GM18870 (cell line): Measurements from ENCODE around the gene CACNG1.
"Not testable (repeated sequence)": the region's sequence is repeated elsewhere in the genome, so short reads cannot be mapped to it uniquely, and the experiment has no call there.

ENCODE experiments used
- ATAC-seq: cut with Tn5 transposase; IDR thresholded peaks from one replicate; pipeline ENCODE4 v1.9.1; 2021; ENCODE audit warnings: moderate library complexity; ENCODE audit not compliant: unreplicated experiment

The CACNG1 gene

DNA sequence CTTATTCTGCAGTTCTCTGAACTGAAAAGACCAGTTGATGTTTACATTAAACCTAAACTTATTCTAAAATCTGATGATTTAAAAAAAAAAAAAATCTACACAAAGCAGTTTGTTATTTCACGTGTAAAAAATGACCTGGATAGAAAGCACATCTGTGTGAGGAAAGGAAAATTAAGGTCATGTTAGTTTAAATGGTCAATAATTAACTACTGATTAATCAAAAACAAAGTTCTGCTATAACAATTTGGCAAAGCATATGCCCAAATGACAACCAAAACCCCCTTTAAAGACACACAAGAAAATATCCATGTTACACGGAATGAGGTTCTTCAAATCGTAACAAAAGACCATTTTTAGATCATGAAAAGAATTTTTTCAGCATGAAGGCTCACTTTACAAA is 30.4 kb downstream of the CACNG1 start:
- no peak for ATAC-seq

DNA sequence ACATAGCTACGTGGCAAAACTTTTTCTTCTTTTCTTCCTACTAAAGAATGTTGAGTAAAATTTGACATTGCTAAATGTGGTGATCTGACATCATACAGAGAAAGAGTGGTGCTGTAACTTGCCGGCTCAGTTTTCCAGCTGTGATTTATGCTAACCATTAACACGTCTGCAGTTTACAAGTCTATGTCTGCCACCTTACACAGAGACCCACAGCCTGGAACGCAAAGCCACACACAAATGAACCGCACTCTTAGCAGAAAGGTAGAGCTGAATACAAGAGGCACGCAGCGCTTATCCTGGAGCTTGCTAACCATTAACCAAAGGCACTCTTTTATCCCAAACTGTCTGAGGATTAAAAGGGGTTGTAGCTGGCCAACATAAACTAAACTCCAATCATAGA is 31.9 kb downstream of the CACNG1 start:
- ATAC-seq = no peak

DNA sequence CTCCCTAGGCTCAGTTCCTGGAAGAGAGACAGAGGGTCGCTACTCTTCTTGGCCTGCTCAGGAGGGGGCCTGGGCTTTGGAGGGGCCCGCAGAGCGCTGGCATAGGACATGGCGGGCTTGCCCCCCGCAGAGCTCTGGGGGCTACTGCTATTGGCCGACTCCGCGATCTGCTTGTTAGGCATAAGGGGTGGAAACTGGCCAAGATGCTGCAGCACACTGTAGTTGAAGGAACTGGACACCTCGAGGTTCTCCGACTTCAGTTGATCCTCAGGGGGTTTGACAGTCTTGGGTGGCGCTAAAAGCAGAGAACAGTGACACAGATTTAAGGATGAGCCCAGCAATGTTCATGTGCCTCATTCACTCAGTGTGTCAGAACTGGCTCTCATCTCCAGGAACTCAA is 33.9 kb downstream of the CACNG1 start:
- ATAC-seq = no peak

DNA sequence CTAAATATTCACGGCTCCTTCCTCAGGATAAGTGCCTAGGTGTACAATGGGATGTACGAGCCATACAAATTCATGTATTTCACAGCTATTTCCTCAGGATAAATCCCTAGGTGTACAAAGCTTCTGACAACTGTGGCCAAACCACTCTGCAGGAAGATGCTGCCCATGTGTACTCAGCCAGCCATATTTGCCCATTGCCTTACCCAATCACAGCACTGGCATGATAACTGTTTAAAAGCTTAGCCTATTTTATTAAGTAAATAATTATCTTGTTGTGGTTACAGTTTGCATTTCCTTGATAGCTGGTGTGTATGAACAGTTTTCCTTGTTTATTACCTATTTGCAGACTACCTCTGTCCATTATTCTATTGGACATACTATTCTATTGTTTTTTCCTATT is 35.1 kb downstream of the CACNG1 start:
- ATAC-seq = no peak

DNA sequence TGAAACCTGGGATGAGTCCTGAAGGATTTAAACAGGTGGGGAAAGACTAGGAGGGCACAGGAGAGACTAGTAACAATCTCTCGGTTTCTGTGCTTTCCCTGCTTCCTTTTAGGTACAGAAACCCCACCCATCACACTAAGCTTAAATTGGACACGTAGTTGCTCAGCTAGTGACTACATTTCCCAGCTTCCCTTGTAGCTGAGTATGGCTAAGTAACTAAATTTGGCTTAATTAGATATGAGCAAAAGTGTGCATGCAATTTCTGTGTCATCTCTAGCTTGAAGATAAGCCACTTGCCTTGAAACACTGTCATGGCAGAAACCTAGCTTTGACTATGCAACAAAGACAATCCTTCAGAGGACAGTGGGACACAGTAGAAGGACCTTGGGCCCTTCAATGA is 36.5 kb downstream of the CACNG1 start:
- ATAC-seq = no peak

DNA sequence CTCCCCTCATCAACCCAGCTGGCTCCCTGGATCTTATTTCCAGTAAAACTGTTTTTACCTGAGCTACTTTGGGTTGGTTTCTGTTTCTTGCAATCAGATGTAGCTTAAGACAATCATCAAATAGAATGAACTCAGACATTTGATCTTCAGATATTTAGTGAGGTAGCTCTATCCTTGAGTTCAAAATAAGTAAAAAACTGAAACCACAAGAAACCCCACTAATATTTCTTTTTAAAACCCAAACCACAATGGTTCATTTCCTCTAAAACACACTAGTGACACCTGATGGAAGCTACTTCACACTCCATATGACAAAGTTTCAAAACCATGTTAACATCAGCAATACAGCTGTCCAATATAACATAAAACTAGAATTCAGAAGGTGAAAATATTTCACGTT is 37.8 kb downstream of the CACNG1 start:
- peak; percentile 83 for ATAC-seq

DNA sequence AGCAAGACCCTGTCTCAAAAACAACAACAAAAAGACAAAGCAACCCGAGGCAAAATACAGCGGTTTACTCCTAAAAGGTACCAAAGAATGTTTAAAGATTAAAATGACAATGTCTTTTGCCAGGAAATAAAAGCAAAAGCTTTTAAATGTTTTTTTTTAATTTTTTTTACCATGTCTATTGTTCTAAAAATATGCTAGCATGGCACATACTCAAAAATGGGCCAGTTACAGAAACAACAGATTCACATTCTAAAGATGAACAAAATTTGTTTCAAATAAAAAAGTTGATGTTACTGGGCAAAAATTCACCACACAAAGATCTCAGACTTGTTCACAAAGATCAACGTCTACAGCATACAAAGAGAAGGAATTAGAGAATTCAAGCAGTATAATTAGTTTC is 41.1 kb downstream of the CACNG1 start:
- no peak for ATAC-seq

DNA sequence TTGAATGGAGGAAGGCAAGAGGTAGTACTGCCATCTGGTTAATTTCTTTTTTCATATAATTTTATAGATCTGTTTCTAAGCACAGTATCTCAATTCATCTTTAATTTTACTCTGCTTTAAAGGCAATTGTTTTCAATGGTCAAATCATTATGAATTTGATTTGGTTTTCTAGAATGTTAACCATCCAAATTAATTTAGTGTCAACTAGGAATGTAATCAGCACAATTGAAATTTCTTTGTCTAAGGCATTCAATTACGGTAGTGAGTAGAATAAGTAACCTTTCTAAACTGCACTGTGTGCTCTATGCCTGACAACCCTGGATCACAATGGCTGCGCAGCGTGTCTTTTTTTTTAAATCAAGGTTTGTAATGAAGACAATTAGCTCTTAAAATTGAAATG is 44.3 kb downstream of the CACNG1 start:
- ATAC-seq = no peak

DNA sequence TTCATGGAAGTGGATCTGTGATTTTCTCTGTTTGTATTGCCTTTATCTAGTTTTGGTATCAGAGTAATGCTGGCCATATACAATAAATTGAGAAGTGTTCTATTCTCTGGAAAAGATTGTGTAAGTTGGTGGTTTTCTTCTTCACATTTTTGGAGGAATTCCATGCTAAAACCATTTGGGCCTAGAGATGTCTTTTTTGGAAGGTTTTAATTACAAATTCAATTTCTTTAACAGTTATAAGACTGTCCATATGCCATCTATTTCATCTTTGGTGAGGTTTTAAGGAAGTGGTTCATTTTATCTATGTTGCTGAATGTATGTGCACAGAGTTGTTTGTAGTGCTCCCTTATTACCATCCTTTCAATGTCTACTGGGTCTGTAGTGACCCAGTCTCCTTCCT is 46.0 kb downstream of the CACNG1 start:
- no peak for ATAC-seq

DNA sequence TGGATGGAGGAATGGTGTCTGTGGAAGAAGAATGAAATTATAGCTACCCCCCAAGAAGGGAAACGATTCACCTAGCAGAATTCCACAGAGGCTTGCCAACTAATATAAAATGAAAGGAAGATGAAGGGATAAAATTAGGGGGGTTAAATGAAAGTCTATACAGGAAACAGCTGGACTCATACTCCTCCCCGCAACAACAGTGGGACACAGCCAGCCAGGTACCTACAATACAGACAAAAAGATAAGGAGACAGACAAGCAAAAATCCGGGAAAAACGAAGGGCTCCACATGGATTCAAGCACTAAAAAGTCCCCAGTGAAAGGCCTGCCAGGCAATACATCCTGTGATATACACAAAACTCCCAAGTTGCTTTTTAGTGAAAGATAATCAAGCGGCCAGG is 47.9 kb downstream of the CACNG1 start:
- no peak for ATAC-seq

DNA sequence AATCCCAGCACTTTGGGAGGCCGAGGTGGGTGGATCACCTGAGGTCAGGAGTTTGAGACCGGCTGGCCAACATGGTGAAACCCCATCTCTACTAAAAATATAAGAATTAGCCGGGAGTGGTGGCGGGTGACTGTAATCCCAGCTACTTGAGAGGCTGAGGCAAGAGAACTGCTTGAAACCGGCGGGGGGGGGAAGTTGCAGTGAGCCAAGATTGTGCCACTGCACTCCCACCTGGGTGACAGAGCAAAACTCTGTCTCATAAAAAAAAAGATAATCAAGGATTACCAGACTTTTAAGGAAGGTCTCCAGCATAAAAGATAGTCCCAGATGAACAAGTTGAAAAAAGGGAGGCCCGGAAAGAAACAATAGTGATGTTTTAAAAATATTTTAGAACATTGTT is 48.4 kb downstream of the CACNG1 start:
- not testable (repeated sequence) for ATAC-seq

DNA sequence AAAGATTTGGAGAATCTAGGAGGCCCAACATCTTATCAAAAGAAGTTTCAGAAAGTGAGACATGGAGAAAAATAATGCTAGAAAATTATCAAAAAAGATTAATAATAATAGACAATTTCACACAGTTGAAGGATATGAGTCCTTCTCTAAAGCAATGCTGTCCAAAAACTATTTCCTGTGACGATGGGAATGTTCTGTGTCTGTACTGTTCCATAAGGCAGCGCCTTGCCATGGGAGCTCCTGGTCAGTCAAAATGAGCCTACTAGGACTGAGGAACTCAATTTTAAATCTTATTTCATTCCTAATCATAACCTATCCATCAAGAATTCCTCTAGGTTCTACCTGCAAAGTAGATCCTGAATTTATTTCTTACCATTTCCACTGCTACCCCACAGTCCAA is 49.0 kb downstream of the CACNG1 start:
- no peak for ATAC-seq

DNA sequence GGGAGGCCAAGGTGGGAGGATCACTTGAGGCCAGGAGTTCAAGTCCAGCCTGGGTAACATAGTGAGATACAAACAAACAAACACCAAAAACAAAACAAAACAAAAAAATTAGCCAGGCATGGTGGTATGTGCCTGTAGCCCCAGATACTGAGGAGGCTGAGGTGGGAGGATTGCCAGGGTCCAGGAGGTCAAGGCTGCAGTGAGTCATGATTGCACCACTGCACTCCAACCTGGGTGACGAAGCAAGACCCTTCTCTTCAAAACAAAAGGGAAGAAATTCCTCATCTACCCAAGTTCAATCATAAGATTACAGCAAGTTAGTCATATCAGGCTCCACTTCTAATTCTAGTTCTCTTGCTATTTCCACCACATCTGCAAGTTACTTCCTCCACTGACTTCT is 50.9 kb downstream of the CACNG1 start:
- not testable (repeated sequence) for ATAC-seq

DNA sequence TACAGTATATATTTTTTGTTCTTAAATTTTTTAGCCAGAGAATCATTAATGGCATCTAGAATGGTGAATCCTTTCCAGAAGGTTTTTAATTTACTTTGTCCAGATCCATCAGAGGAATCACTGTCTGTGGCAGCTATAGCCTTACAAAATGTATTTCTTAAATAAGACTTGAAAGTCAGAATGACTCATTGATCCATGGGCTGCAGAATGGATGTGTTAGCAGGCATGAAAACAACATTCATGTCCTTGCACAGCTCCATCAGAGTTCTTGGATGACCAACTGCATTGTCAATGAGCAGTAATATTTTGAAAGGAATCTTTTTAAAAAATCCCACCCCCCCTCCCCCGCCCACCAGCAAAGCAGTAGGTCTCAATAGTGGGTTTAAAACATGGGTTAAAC is 51.4 kb downstream of the CACNG1 start:
- ATAC-seq = no peak

DNA sequence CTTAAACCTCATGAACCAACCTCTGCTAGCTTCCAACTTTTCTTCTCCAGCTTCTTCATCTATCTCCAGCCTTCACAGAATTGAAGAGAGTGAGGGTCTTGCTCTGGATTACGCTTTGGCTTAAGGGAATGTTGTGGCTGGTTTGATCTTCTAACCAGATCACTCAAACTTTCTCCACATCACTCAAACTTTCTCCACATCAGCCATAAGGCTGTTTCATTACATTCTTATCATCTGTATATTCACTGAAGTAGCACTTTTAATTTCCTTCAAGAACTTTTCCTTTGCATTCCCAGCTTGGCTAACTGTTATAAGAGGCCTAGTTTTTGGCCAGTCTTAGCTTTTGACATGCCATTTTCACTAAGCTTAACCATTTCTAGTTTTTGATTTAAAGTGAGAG is 52.3 kb downstream of the CACNG1 start:
- no peak for ATAC-seq

DNA sequence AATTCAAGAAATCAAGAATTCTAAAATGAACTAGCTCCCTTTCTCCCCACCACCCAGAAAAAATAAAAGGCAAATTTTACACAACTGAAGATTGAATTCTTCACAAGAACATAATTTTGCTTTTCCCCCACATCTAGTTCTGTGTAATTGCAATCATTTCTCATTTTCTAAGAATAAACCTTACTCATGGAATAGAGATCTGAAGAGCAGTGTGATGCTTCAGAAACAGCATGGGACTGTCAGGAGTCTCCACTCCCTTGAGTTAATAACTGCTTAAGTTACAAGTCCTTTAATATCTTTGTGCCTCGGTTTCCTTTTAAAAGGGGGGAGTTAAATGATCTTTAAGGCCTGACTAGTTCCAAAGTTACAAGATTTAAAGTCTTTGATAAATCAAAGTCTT is 53.7 kb downstream of the CACNG1 start:
- no peak for ATAC-seq

DNA sequence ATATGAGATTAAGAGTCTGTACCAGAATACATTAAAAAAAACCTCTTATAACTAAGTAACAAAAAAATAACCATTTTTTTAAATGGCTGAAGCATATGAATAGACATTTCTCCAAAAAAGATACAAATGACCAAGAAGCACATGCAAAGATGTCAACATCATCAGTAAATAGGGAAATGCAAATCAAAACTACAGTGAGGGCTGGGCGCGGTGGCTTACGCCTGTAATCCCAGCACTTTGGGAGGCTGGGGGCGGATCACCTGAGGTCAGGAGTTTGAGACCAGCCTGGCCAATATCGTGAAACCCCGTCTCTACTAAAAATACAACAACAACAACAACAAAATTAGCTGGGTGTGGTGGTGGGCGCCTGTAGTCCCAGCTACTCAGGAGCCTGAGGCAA is 60.3 kb downstream of the CACNG1 start:
- not testable (repeated sequence) for ATAC-seq

DNA sequence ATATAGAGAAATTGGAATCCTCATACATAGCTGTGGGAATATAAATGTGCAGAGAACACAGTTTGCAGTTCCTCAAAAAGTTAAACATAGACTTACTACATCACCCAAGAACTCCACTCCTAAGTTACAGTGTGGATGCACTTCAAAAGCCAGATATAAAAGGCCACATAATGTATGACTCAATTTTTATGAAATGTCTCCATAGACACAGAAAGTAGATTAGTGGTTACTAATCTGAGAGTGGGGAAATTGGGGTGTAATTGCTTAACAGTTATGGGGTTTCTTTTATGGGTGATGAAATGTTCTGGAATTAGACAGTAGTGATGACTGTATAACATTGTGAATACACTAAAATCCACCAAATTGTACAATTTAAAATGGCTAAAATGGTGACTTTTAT is 60.9 kb downstream of the CACNG1 start:
- ATAC-seq = no peak
